H7 (cell line): ENCODE data around the gene RUNX2. TPM values are rescaled to one million over a fixed set of nuclear protein-coding genes. Genes with fewer than 3 reads are reported as not detected.

Experiments used
- DNase-seq: peaks from one replicate; pipeline ENCODE4 v3.0.0; 2012
- H3K27me3 ChIP-seq: 2 replicates; pipeline ENCODE4 v1.6.0; 2011; ENCODE audit warnings: mild to moderate bottlenecking, low read length; ENCODE audit not compliant: control insufficient read depth, insufficient read depth
- H3K36me3 ChIP-seq: replicated peaks from 2 replicates; pipeline ENCODE4 v1.5.1; 2011; ENCODE audit warnings: low read length; ENCODE audit not compliant: control insufficient read depth, insufficient read depth
- H3K4me3 ChIP-seq: 2 replicates; pipeline ENCODE4 v1.5.1; 2011; ENCODE audit warnings: low read depth, mild to moderate bottlenecking, control low read depth, low read length, moderate library complexity; ENCODE audit not compliant: insufficient read depth
- total RNA-seq: library from RNA; depleted of rRNA; stranded (reverse); fragments of >200 nt; shearing (Covaris generic); gene quantifications from 2 replicates; pipeline ENCODE4 v1.2.3, GENCODE V29; 2014

Gene RUNX2
- total RNA-seq, 1 experiment from 2014 or later: 0.14 TPM

GRCh38 chr6:45571159-45571558, 243.0 kb downstream of the RUNX2 start:
- H3K4me3 ChIP-seq: no peak overlapping the region
- H3K36me3 ChIP-seq: no peaks in the 10 kb centered on the region
- DNase-seq: no peak
- H3K27me3 ChIP-seq: peaks cover 1% of the 10 kb centered on the region; the same call in 1 of the 2 replicates

GRCh38 chr6:45572833-45573232, 244.7 kb downstream of the RUNX2 start:
- Histone ChIP-seq H3K36me3 (no peaks in the 10 kb centered on the region), H3K4me3 (no peak overlapping the region), H3K27me3 (no peaks in the 10 kb centered on the region; the same call in 1 of the 2 replicates)
- no peak for DNase-seq

DNA sequence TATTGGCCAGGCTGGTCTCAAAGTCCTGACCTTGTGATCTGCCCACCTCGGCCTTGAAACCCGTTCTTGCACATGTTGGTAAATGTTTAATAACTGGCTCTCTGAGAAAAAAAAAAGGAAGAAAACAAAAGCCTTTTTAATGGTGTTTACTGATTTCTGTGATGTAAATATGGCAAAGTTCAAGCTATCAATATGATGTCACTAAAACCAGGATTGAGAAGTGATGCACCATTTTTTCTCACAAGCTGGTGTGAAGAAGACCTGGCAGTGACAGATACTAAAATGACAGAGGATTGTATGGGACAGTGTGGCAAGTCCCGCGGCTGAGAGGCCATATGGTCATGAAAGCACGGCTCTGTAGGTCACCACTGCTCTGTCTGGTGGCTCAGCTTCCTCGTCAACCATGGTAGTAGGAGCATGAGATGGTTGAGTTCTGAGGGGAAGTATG, 245.9 kb downstream of the RUNX2 start:
- Histone ChIP-seq H3K4me3 (no peak overlapping the region), H3K27me3 (no peaks in the 10 kb centered on the region; the same call in 1 of the 2 replicates), H3K36me3 (no peaks in the 10 kb centered on the region)
- no peak for DNase-seq

GRCh38 chr6:45574885-45575284, 246.8 kb downstream of the RUNX2 start:
- Histone ChIP-seq H3K36me3 (no peaks in the 10 kb centered on the region), H3K27me3 (no peaks in the 10 kb centered on the region; the same call in 1 of the 2 replicates), H3K4me3 (no peak overlapping the region)
- no peak for DNase-seq

DNA sequence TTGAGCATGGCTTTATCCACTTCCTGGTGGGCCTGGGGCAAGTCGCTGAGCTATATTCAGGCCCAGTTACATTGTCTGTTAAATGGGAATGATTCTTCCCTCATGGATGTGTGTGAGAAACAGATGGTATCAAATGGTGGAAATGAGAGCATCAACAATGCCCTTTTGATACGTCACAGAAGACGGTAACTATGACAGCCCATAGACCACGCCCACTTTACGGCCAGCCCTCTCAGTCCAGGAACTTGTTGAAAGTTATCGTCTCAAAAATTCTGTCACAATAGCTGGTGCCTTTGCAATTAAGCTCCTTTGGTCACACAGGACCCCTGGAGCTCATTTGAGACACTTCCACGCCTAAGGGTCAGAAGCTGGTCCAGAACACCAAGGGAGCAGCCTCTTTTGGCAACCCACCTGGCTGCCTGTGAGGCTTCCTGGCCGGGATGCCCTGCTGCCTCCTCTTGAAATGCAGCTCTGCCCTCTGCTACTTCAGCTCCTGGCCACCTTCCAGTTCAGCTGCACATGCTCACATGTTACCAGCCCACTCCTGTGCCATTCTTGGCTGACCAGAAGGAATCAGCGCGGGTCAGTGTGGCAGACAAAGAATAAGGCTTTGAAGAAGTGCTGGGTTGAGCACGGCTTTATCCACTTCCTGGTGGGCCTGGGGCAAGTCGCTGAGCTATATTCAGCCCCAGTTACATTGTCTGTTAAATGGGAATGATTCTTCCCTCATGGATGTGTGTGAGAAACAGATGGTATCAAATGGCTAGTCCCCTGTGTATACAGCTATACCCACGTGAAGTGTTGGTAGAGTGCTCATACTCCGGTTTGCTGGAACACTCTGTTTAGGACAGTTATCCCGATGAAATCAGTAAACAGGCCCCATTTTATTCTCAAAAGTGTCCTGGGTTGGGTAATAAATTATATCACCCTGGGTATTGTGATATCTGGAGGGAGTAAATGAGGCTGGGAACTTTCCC, 248.8 kb downstream of the RUNX2 start:
- H3K4me3 ChIP-seq: no peak overlapping the region
- no peaks in the 10 kb centered on the region; the same call in 1 of the 2 replicates for H3K27me3 ChIP-seq
- H3K36me3 ChIP-seq: no peaks in the 10 kb centered on the region
- DNase-seq: no peak

DNA sequence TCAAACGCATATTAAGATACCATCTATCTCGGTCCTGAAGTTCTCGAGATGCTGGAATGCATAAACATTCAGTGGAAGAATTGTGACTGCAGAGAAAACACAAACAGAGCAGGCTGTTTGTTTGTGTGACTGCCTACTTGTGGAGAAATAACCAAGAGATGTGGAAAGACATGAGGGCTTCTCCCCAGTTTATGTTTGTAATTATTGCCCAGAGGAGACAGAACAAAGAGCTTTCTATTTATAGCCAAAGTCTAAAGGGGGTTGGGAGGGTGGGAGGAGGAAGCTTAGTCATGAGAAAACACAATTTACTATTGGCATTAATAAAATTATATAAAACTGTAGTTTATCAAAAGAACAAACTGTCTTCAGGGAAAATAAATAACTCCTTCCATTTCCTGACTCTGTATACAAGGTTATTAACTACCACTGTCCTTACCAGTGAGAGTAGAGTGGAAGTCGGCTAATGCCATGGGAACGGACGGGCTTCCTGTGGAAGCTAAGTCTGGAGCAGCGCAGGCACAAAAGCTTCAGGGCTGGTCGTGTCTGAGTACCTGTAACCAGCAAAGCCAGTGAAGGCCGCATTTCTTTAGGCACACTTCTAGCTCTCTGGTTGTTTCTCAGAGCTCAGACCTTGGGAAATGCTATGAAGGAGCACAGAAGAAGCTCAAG, 249.8 kb downstream of the RUNX2 start:
- DNase-seq: no peak
- no peaks in the 10 kb centered on the region for H3K36me3 ChIP-seq
- no peaks in the 10 kb centered on the region; the same call in 1 of the 2 replicates for H3K27me3 ChIP-seq
- H3K4me3 ChIP-seq: no peak overlapping the region

DNA sequence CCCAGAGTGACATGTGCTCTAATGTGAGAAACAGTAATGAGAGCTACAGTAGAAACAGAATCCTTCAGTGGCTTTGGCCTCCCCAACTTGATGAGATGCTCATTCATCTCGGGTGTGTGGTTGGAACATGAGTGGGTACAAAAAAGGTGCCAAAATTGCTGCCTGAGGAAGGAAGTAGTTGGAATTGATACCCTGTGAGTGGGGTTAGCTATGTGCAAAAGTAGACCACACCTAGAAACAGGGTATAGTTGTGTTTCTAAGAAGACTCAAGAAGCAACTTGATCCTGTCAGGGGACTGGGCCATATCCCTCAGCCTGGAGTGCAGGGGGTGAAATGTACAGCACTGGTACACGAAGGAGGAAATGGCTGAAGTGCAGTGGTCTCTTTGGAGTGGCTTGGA, 256.0 kb downstream of the RUNX2 start:
- DNase-seq: no peak
- no peaks in the 10 kb centered on the region for H3K36me3 ChIP-seq
- no peak overlapping the region for H3K4me3 ChIP-seq
- H3K27me3 ChIP-seq: no peaks in the 10 kb centered on the region

GRCh38 chr6:45586216-45587171, 258.4 kb downstream of the RUNX2 start:
- Histone ChIP-seq H3K4me3 (no peak overlapping the region), H3K36me3 (no peaks in the 10 kb centered on the region), H3K27me3 (no peaks in the 10 kb centered on the region)
- DNase-seq: peak; percentile 17

DNA sequence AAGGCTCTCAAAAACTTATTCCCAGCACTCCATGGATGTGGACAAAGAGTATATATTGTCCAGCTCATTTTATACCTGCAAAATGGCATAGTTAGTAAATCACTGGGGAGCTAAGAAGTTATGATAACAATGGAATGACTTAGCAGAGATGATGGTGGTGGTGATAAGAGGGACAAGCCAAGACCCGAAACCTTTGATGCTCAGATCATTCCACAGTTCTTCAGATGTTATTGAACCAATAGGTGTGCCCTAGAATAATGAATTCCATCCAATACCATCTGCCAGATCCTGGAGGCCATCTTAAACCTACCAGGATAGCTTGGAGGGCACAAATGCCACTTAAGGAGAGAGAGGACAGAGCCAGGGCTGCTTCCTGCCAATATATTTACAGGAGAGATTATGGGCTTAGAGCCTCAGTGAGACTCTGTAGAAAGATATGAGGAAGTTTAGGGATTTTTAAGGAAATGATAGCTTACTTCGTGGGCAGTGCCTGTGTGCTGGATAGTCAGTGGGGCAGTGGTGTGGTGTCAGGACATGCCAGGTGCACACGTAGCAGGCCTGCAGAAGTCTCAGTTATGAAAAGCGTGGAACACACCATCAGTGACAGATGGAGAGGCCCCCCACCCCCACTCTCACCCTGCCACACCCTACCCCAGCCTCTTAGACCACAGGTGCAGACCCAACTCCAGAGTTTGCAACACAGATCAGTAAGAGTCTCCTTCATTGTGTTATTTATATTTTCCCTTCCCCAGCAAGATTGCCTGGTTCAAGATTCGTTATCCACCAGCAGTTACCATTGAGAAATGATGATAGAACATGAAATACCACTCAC, 259.3 kb downstream of the RUNX2 start:
- Histone ChIP-seq H3K36me3 (no peaks in the 10 kb centered on the region), H3K27me3 (no peaks in the 10 kb centered on the region), H3K4me3 (no peak overlapping the region)
- no peak for DNase-seq

GRCh38 chr6:45589367-45589766, 261.2 kb downstream of the RUNX2 start:
- DNase-seq: no peak
- Histone ChIP-seq H3K36me3 (no peaks in the 10 kb centered on the region), H3K27me3 (no peaks in the 10 kb centered on the region), H3K4me3 (no peak overlapping the region)

DNA sequence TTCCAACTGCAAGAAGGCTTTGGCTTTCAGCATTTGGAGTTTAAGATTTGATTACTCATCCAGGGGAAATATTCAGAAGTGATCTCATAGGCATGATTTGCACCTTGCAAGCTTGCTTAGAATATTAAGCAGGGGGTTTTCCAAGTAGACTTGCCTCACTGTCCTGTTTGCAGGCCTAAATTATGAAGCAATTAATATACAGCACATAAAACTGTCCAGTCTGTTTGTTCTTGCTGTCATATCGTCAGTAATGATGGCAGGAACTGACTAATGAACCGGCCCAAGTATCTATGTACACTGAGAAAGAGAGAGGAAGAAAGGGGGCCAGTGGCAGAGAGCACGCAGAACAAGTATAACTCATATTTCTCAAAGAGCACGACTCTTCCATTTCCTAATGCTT, 262.1 kb downstream of the RUNX2 start:
- Histone ChIP-seq H3K27me3 (no peaks in the 10 kb centered on the region), H3K36me3 (no peaks in the 10 kb centered on the region), H3K4me3 (no peak overlapping the region)
- DNase-seq: no peak

DNA sequence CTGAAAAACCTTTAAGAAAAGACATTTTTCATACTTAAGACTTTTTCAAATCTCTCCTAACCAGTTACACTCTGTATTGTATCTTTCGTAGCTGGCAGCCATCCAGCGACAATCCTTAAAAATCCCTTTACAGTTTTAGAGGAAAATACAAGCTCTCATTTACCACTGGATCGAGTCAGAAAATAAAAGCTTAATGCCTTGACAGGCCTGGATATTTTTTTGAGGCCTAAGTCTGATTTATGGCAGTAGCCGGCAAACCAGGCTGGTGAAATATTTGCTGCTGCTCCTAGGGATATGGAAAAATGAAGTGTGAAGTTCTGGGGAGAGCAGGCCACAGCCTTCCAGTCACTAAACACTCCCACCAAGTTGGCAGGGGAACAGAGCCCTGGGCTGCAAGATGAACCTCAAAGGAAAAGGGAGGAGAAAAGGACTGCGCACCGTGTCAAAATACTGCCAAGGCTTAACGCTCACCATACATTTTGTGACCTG, 262.6 kb downstream of the RUNX2 start:
- H3K4me3 ChIP-seq: no peak overlapping the region
- no peaks in the 10 kb centered on the region for H3K36me3 ChIP-seq
- no peaks in the 10 kb centered on the region for H3K27me3 ChIP-seq
- DNase-seq: no peak

- H3K4me3 ChIP-seq: no peak overlapping the region
- H3K36me3 ChIP-seq: no peaks in the 10 kb centered on the region
- no peaks in the 10 kb centered on the region for H3K27me3 ChIP-seq
- DNase-seq: no peak
These were observed 263.2 kb downstream of the RUNX2 start for GRCh38 chr6:45591306-45591705.
